Measurements from ENCODE around the gene DPF3. TPM values are rescaled to one million over a fixed set of nuclear protein-coding genes. Genes with fewer than 3 reads are reported as not detected.

DPF3 gene
- total RNA-seq, 2 experiments from 2014 or later = 0.27 to 0.31 TPM

- CTCF ChIA-PET = no interaction called here
- no peaks in the 10 kb centered on the region for H3K4me1 Mint-ChIP-seq (ENCODE audit: low read depth)
- TF ChIP-seq, protein P1, sequence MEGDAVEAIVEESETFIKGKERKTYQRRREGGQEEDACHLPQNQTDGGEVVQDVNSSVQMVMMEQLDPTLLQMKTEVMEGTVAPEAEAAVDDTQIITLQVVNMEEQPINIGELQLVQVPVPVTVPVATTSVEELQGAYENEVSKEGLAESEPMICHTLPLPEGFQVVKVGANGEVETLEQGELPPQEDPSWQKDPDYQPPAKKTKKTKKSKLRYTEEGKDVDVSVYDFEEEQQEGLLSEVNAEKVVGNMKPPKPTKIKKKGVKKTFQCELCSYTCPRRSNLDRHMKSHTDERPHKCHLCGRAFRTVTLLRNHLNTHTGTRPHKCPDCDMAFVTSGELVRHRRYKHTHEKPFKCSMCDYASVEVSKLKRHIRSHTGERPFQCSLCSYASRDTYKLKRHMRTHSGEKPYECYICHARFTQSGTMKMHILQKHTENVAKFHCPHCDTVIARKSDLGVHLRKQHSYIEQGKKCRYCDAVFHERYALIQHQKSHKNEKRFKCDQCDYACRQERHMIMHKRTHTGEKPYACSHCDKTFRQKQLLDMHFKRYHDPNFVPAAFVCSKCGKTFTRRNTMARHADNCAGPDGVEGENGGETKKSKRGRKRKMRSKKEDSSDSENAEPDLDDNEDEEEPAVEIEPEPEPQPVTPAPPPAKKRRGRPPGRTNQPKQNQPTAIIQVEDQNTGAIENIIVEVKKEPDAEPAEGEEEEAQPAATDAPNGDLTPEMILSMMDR (IDR thresholded peaks at IDR 0.05) = no peak
- POLR2A ChIA-PET = no interaction called here
- intact Hi-C loops (cut with DNase I, micrococcal nuclease) = no loop called here
- H3K4me1 ChIP-seq (ENCODE audit: insufficient read depth, low read length) = no peaks in the 10 kb centered on the region
- no peak overlapping the region for H3K4me3 Mint-ChIP-seq
- no peaks in the 10 kb centered on the region for H3K9me3 Mint-ChIP-seq
- H3K27me3 ChIP-seq (ENCODE audit: control insufficient read depth in 1 of 2, insufficient read depth in 2 of 2, low read length in 2 of 2) = no peaks in the 10 kb centered on the region
- H3K9me3 ChIP-seq (ENCODE audit: control insufficient read depth in 1 of 2, insufficient read depth in 1 of 2, low read length in 2 of 2) = no peaks in the 10 kb centered on the region
- H3K27ac ChIP-seq (ENCODE audit: low read depth in 1 of 2, low read length in 2 of 2) = no peak overlapping the region
- DNase-seq (no peak), ATAC-seq (ENCODE audit: poor library complexity) (no peak)
- H3K27ac Mint-ChIP-seq = no peak overlapping the region
- peaks cover 4% of the 10 kb centered on the region for H3K27me3 Mint-ChIP-seq
- no peaks in the 10 kb centered on the region for H3K36me3 Mint-ChIP-seq (ENCODE audit: low read depth)
- H3K36me3 ChIP-seq (ENCODE audit: insufficient read depth, low read length) = no peaks in the 10 kb centered on the region
- no peak overlapping the region for H3K4me3 ChIP-seq (ENCODE audit: low read length)
Measured at GRCh38 chr14:72883961-72884360, 9.9 kb downstream of the DPF3 start.

DNA sequence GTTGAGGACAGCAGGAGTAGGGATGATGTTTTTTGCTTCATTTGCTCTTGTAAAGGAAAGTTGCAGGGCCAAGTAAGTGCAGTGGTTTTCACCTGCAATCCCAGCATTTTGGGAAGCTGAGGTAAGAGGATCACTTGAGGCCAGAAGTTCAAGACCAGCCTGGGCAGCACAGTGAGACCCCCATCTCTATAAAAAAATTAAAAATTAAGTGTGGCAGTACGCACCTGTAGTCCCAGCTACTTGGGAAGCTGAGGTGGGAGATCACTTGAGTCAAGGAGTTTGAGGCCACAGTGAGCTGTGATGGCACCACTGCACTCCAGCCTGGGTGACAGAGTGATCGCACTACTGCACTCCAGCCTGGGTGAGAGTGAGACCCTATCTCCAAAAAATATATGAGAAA, 10.8 kb downstream of the DPF3 start:
- Histone ChIP-seq H3K36me3 (ENCODE audit: insufficient read depth, low read length) (no peaks in the 10 kb centered on the region), H3K27me3 (ENCODE audit: control insufficient read depth in 1 of 2, insufficient read depth in 2 of 2, low read length in 2 of 2) (no peaks in the 10 kb centered on the region), H3K9me3 (ENCODE audit: control insufficient read depth in 1 of 2, insufficient read depth in 1 of 2, low read length in 2 of 2) (no peaks in the 10 kb centered on the region), H3K4me3 (ENCODE audit: low read length) (no peak overlapping the region), H3K27ac (ENCODE audit: low read depth in 1 of 2, low read length in 2 of 2) (no peak overlapping the region), H3K4me1 (ENCODE audit: insufficient read depth, low read length) (no peaks in the 10 kb centered on the region)
- Mint-ChIP-seq H3K36me3 (ENCODE audit: low read depth) (no peaks in the 10 kb centered on the region), H3K27me3 (peaks cover under 1% of the 10 kb centered on the region), H3K4me1 (ENCODE audit: low read depth) (no peaks in the 10 kb centered on the region), H3K4me3 (no peak overlapping the region), H3K27ac (no peak overlapping the region), H3K9me3 (no peaks in the 10 kb centered on the region)
- POLR2A ChIA-PET = no interaction called here
- CTCF ChIA-PET = no interaction called here
- DNase-seq (no peak), ATAC-seq (ENCODE audit: poor library complexity) (no peak)
- TF ChIP-seq, protein P1 (IDR thresholded peaks at IDR 0.05) = no peak
- intact Hi-C loops (cut with DNase I, micrococcal nuclease) = no loop called here

- TF ChIP-seq, protein P1 (IDR thresholded peaks at IDR 0.05) = no peak
- ATAC-seq (ENCODE audit: poor library complexity) = no peak
- H3K9me3 ChIP-seq (ENCODE audit: control insufficient read depth in 1 of 2, insufficient read depth in 1 of 2, low read length in 2 of 2) = no peaks in the 10 kb centered on the region
- H3K4me3 ChIP-seq (ENCODE audit: low read length) = no peak overlapping the region
- ChIA-PET CTCF (no interaction called here), POLR2A (no interaction called here)
- H3K36me3 ChIP-seq (ENCODE audit: insufficient read depth, low read length) = no peaks in the 10 kb centered on the region
- no peak for DNase-seq
- no peaks in the 10 kb centered on the region for H3K4me1 Mint-ChIP-seq (ENCODE audit: low read depth)
- H3K27ac ChIP-seq (ENCODE audit: low read depth in 1 of 2, low read length in 2 of 2) = no peak overlapping the region
- no peaks in the 10 kb centered on the region for H3K4me1 ChIP-seq (ENCODE audit: insufficient read depth, low read length)
- no peaks in the 10 kb centered on the region for H3K27me3 ChIP-seq (ENCODE audit: control insufficient read depth in 1 of 2, insufficient read depth in 2 of 2, low read length in 2 of 2)
- intact Hi-C loops (cut with DNase I, micrococcal nuclease) = no loop called here
- no peak overlapping the region for H3K4me3 Mint-ChIP-seq
- no peak overlapping the region for H3K27ac Mint-ChIP-seq
- no peaks in the 10 kb centered on the region for H3K27me3 Mint-ChIP-seq
- H3K36me3 Mint-ChIP-seq (ENCODE audit: low read depth) = no peaks in the 10 kb centered on the region
- H3K9me3 Mint-ChIP-seq = no peaks in the 10 kb centered on the region
Measured at GRCh38 chr14:72882463-72882862, 11.4 kb downstream of the DPF3 start.
